Heart left ventricle (tissue), 16 donors: ENCODE measurements around the gene BEST3. TPM values are rescaled to one million over a fixed set of nuclear protein-coding genes. Genes with fewer than 3 reads are reported as not detected.
"Not testable (repeated sequence)": the region's sequence is repeated elsewhere in the genome, so short reads cannot be mapped to it uniquely, and the experiment has no call there.

ENCODE experiments used
- ATAC-seq, 4 donors: fragments of 200-7000 bp; cut with Tn5 transposase; one replicate each; pipeline ENCODE4 v1.9.1; 2020 to 2022; ENCODE audit warnings: moderate library complexity in 4 of 4, mild to moderate bottlenecking in 3 of 4, moderate number of reproducible peaks in 1 of 4
- DNase-seq, 5 donors: peaks; one replicate each; pipeline ENCODE4 v3.0.0-alpha.2; 2020
- H3K27ac ChIP-seq, 12 donors: fragments of 200-600 bp; sonication (generic) in 4 of 12; one replicate each; pipeline versions ENCODE4 v1.5.0 to v1.8.0; 2016 to 2022; ENCODE audit warnings: mild to moderate bottlenecking in 2 of 12
- H3K27me3 ChIP-seq, 9 donors: fragments of 200-600 bp; sonication (generic) in 2 of 9; one replicate each; pipeline versions ENCODE4 v1.5.1 to v1.8.0; 2016 to 2022; ENCODE audit warnings: mild to moderate bottlenecking in 3 of 9
- H3K36me3 ChIP-seq, 9 donors: fragments of 200-600 bp; sonication (generic) in 2 of 9; one replicate each; pipeline versions ENCODE4 v1.5.0 to v1.8.0; 2018 to 2022; ENCODE audit warnings: mild to moderate bottlenecking in 2 of 9
- H3K4me1 ChIP-seq, 12 donors: fragments of 200-600 bp; sonication (generic) in 4 of 12; one replicate each; pipeline versions ENCODE4 v1.5.0 to v1.8.0; 2016 to 2022; ENCODE audit warnings: mild to moderate bottlenecking in 3 of 12
- H3K4me3 ChIP-seq, 12 donors: fragments of 200-600 bp; sonication (generic) in 4 of 12; one replicate each; pipeline versions ENCODE4 v1.5.0 to v1.8.0; 2017 to 2022; ENCODE audit warnings: mild to moderate bottlenecking in 9 of 12, moderate library complexity in 4 of 12
- H3K9me3 ChIP-seq, 12 donors: fragments of 200-600 bp; sonication (generic) in 4 of 12; one replicate each; pipeline versions ENCODE4 v1.5.0 to v1.8.0; 2016 to 2022; ENCODE audit warnings: mild to moderate bottlenecking in 1 of 12
- POLR2A ChIP-seq, 2 donors: fragments of 450-650 bp; IDR thresholded peaks; one replicate each; pipeline ENCODE4 v1.6.1; 2017; ENCODE audit warnings: antibody characterized with exemption in 2 of 2, mild to moderate bottlenecking in 2 of 2, moderate library complexity in 2 of 2
- WGBS, 4 donors: extraction: QIAGEN DNeasy Blood & Tissue Kit in 2 of 4; methylation state at CpG; one replicate each; pipeline versions ENCODE4 v1.1.5 to v1.1.7; 2013 to 2018; 5-methylcytosine and 5-hydroxymethylcytosine counted together
- intact Hi-C, 10 donors: fragments of 100-400 bp; cut with DNase I; formaldehyde crosslinking; loops; one replicate each; pipeline versions ENCODE4 v1.11.1 to v1.14.2; 2022
- polyA plus RNA-seq, 2 donors: library from polyadenylated mRNA; stranded (reverse); fragments of 200-250 nt; gene quantifications; one replicate each; pipeline ENCODE4 v1.2.3, GENCODE V29; 2013
- total RNA-seq, 9 donors: library from RNA; depleted of rRNA in 2 of 9; stranded (reverse); fragments of >200 nt in 2 of 9; fragmentation: NEBNext Ultra II Directional in 3 of 9; extraction: Animal tissue kit (Norgen Biotek cat#: 25700) in 3 of 9; gene quantifications; one replicate each; pipeline versions ENCODE4 v1.1.0 to v1.2.4, GENCODE V29; 2016 to 2023
- TF ChIP-seq, protein P1 (sequence below), 12 donors: fragments of 200-600 bp; sonication (generic) in 4 of 12; IDR thresholded peaks; one replicate each; pipeline versions ENCODE4 v1.5.0 to v1.8.0; 2018 to 2022; ENCODE audit warnings: antibody characterized with exemption in 12 of 12, mild to moderate bottlenecking in 5 of 12
- donor health status: ischemic (EF 13 %, LVEDD 7.1; RV severe dilation, severe dysfunction).
- donor health status: healthy with polysubstance abuse.
- donor health status: DM: no; HTN: yes; CAD: no.
- donor health status: DM: no; HTN: no; CAD: no.
- donor health status: ischemic (EF 25% LVEDD 6.9; RV normal size, moderate dysfunction).
- donor health status: ischemic (EF 25% LVEDD 5.7; RV mildly dilated, moderate dysfunction).
- donor health status: healthy.
- donor health status: DM: yes; HTN: yes; CAD: no.
- donor health status: ischemic (EF 35%, LVEDD 5.7; RV mildly dilated, moderate dysfunction).
- donor health status: nonischemic (EF 11% LVEDD 7.7; RV severe dilation, severe dysfunction).
- donor health status: DM: yes; HTN: yes; CAD: no.
- donor health status: PGD.
- donor health status: ischemic (EF 29% LVEDD 5.4; RV normal size, mild dysfunction).
- donor health status: nonischemic (EF 23%, LVEDD 6.1; RV moderate dilation, normal function).

The BEST3 gene
- total and polyA plus RNA-seq, 11 donors, result 0.15 to 5.3 (median 0.43) TPM; not detected in 2

DNA sequence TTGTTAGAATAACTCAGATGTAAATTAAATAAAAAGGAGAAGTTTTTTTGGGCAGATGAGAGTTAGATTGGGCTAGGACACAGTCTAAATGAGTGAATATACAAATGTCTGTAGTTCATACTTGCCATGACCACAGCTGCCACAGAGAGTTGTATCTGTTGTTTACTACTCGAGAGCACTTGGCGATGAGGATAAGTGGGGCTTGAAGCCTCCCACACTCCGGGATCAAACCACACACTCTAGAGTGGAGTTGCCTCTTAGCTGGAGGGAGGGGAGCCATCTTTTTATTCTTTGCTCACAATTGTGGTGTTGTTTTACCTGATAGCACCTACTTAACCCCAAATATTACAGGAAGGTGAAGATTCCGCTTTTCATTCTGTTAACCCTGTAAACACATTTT is 27.5 kb downstream of the BEST3 start:
- Histone ChIP-seq H3K27me3 (no peaks in the 10 kb centered on the region), H3K36me3 (no peaks in the 10 kb centered on the region), H3K9me3 (no peaks in the 10 kb centered on the region), H3K4me3 (no peak overlapping the region), H3K27ac (no peak overlapping the region), H3K4me1 (peaks cover 0 to 3% (median 0%) of the 10 kb centered on the region in 12 donors)
- intact Hi-C loops, result no loop called here
- TF ChIP-seq, protein P1, sequence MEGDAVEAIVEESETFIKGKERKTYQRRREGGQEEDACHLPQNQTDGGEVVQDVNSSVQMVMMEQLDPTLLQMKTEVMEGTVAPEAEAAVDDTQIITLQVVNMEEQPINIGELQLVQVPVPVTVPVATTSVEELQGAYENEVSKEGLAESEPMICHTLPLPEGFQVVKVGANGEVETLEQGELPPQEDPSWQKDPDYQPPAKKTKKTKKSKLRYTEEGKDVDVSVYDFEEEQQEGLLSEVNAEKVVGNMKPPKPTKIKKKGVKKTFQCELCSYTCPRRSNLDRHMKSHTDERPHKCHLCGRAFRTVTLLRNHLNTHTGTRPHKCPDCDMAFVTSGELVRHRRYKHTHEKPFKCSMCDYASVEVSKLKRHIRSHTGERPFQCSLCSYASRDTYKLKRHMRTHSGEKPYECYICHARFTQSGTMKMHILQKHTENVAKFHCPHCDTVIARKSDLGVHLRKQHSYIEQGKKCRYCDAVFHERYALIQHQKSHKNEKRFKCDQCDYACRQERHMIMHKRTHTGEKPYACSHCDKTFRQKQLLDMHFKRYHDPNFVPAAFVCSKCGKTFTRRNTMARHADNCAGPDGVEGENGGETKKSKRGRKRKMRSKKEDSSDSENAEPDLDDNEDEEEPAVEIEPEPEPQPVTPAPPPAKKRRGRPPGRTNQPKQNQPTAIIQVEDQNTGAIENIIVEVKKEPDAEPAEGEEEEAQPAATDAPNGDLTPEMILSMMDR (IDR thresholded peaks at IDR 0.05), result no peak
- no peak for TF ChIP-seq POLR2A (IDR thresholded peaks at IDR 0.05)
- DNase-seq (no peak), ATAC-seq (no peak)
- 65 to 75% (median 70%) methylated on average over 4 of the region's 4 CpGs for WGBS, 4 donors

DNA sequence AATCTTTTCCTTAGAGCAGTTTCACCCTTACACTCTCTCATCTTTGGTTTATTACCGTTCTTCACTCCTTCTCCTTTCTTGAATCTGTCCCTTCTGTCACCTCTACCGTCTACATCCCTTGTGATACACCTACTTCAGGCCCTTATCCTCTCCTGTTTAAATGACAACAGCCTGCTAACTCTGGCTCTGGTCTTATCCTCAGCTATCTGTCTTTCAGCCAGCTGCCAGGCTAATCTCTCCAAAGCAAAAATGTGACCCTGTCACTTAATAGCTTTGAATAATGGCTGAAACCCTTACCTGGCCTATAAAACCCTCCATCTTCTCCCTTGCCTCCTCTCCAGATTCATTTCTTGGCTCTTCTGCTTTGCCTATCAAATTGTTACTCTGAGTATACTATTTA is 32.3 kb downstream of the BEST3 start:
- H3K27me3 ChIP-seq, result no peaks in the 10 kb centered on the region
- DNase-seq (no peak), ATAC-seq (no peak)
- peaks cover 0 to 3% (median 0%) of the 10 kb centered on the region in 12 donors for H3K4me1 ChIP-seq
- H3K4me3 ChIP-seq, result no peak overlapping the region
- no peaks in the 10 kb centered on the region for H3K9me3 ChIP-seq
- no peaks in the 10 kb centered on the region for H3K36me3 ChIP-seq
- WGBS, 4 donors, result 30 to 38% (median 32%) methylated on average over 2 of the region's 2 CpGs
- no peak for TF ChIP-seq POLR2A (IDR thresholded peaks at IDR 0.05)
- TF ChIP-seq, protein P1 (IDR thresholded peaks at IDR 0.05), result no peak
- no peak overlapping the region for H3K27ac ChIP-seq
- intact Hi-C loops, result loop anchor here in 1 of 10 donors (10.0 kb wide), 1 partner anchor 68 kb away; the partner anchor contains the start of gene RAB3IP

DNA sequence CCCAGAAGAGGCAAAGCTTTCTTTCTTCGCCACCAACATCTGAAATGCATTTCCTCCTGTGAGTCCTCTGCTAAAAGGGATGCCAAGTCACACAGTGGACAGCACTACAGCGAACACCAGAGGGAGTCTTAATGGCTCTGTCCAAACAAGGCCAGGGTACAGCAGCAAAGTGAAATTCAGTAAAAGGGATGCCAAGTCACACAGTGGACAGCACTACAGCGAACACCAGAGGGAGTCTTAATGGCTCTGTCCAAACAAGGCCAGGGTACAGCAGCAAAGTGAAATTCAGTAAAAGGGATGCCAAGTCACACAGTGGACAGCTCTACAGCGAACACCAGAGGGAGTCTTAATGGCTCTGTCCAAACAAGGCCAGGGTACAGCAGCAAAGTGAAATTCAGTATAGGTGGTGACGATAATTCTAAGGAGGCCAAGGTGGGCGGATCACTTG is 34.1 kb downstream of the BEST3 start:
- ATAC-seq, result peak; percentile 67 to 90 (median 83)
- H3K9me3 ChIP-seq, H3K27ac ChIP-seq, H3K36me3 ChIP-seq, H3K4me3 ChIP-seq, H3K27me3 ChIP-seq, DNase-seq: not testable (repeated sequence)
- H3K4me1 ChIP-seq, result peaks cover 0 to 11% (median 0%) of the 10 kb centered on the region in 12 donors
- TF ChIP-seq, protein P1 (IDR thresholded peaks at IDR 0.05), result peak in 7 of 12 donors; percentile 8 to 43 (median 22)
- WGBS, 4 donors, result 59 to 67% (median 64%) methylated on average over 6 of the region's 6 CpGs
- intact Hi-C loops, result loop anchor here in 1 of 10 donors (10.0 kb wide), 1 partner anchor 70 kb away; the partner anchor contains the start of gene RAB3IP

DNA sequence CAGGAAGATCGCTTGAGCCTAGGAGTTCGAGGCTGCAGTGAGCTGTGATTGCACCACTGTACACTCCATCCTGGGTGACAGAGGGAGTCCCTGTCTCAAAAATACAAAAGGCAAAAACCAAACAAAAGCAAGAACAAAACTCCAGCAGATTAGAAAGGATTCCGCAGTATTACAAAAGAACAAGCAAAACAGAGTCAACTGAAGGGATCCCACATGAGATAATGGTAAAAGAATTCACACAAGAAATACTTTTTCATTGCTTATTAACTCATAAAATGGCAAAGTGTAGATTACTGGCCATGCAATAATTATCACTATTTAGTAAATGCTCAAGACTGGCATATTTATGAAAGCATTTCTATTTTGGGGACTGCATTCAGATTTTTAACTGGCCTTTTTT is 35.4 kb downstream of the BEST3 start:
- H3K9me3 ChIP-seq, result no peaks in the 10 kb centered on the region
- no peak for ATAC-seq
- H3K4me3 ChIP-seq, result no peak overlapping the region
- H3K36me3 ChIP-seq, result no peaks in the 10 kb centered on the region
- intact Hi-C loops, result loop anchor here in 1 of 10 donors (10.0 kb wide), 1 partner anchor 71 kb away; the partner anchor contains the start of gene RAB3IP
- no peak for TF ChIP-seq POLR2A (IDR thresholded peaks at IDR 0.05)
- TF ChIP-seq, protein P1 (IDR thresholded peaks at IDR 0.05), result no peak
- no peak for DNase-seq
- 87 to 93% (median 88%) methylated on average over 3 of the region's 3 CpGs for WGBS, 4 donors
- H3K27me3 ChIP-seq, result no peaks in the 10 kb centered on the region
- H3K4me1 ChIP-seq, result peaks cover 0 to 11% (median 0%) of the 10 kb centered on the region in 12 donors
- H3K27ac ChIP-seq, result no peak overlapping the region
